ENCODE measurements around the gene TNPO2.
"Not testable (repeated sequence)": the region's sequence is repeated elsewhere in the genome, so short reads cannot be mapped to it uniquely, and the experiment has no call there.

TNPO2 gene

DNA sequence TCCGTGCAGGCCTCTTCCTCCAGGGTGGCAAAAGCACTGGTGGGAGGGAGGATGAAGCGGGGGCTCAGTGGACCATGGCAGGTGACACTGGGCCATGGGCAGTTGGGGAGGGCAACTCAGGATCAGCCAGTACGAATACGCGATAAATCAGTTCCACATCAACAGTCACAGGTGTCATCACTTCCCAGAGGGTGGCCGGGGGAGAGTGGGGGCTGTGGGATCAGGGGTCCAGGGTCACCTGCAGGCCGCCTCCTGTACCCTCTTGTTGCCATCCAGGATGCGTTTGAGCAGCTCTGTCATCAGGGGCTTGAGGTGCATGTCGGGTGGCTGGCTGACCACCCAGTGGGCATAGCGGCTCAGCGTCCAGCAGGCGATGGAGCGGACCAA lies 17.4 kb downstream of the TNPO2 start:
- no peak for DNase-seq (ENCODE audit: extremely low read depth, low read depth)
- TF ChIP-seq, protein P1, sequence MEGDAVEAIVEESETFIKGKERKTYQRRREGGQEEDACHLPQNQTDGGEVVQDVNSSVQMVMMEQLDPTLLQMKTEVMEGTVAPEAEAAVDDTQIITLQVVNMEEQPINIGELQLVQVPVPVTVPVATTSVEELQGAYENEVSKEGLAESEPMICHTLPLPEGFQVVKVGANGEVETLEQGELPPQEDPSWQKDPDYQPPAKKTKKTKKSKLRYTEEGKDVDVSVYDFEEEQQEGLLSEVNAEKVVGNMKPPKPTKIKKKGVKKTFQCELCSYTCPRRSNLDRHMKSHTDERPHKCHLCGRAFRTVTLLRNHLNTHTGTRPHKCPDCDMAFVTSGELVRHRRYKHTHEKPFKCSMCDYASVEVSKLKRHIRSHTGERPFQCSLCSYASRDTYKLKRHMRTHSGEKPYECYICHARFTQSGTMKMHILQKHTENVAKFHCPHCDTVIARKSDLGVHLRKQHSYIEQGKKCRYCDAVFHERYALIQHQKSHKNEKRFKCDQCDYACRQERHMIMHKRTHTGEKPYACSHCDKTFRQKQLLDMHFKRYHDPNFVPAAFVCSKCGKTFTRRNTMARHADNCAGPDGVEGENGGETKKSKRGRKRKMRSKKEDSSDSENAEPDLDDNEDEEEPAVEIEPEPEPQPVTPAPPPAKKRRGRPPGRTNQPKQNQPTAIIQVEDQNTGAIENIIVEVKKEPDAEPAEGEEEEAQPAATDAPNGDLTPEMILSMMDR (IDR thresholded peaks at IDR 0.05; ENCODE audit: low read depth, low read length, missing control alignments), result no peak
- no peak overlapping the region for H3K4me3 ChIP-seq (replicated peaks; ENCODE audit: low read depth, low read length)

DNA sequence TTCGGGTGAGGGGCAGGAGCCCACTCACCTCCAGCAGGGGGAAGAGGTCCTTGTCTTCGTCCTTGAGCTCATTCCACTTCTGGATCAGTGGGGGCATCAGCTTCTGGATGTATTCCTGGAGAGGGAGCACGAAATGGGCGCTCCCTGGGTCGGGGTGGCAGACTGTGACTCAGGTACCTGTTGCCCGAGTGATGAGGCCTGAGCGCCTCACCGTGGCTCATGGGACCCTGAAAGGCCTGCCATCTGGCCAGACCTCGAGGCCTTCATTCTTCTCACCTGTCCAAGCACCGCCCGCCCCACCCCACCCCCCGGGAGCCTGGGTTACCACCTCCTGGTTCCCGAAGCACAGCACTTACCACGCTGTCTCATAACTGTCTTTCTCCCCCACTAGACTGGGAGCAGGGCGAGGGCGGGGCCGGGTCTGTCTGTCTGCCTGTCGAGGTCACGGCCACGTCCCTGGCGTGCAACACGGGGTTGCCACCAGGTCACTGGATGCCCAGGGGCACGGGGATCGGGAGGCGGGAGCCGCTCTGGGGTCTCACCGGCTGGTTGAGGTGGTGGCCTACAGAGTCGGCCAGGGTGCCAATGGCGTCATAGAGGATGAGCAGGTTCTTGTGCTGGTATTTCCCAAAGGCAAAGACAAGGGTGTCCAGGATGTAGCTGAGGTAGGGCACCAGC lies 17.9 kb downstream of the TNPO2 start:
- DNase-seq (ENCODE audit: extremely low read depth, low read depth), result no peak
- H3K4me3 ChIP-seq (replicated peaks; ENCODE audit: low read depth, low read length), result no peak overlapping the region
- TF ChIP-seq, protein P1 (IDR thresholded peaks at IDR 0.05; ENCODE audit: low read depth, low read length, missing control alignments), result no peak

GRCh38 chr19:12705169-12705568 lies 18.6 kb downstream of the TNPO2 start:
- no peak for DNase-seq (ENCODE audit: extremely low read depth, low read depth)
- TF ChIP-seq, protein P1 (IDR thresholded peaks at IDR 0.05; ENCODE audit: low read depth, low read length, missing control alignments), result no peak

DNA sequence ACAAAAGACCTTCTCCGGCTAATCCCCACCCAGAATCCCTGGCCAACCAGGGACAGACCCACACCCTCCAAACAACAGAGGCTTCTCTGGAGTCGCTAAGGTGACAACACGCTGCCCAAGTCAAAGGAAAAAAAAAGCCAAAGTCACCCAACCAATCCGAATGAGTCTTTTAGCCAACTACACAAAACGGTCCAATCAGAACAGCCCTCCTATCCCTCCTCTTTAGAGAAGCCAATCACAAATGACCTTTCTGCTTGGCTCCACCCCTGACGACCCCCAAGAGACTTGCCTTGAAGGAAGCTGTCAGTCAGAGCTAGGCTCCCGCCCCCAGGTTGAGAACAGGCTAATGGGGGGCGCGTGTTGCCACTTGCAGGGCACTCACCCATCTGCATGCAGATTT lies 20.7 kb downstream of the TNPO2 start:
- no peak for DNase-seq (ENCODE audit: extremely low read depth, low read depth)
- TF ChIP-seq, protein P1 (IDR thresholded peaks at IDR 0.05; ENCODE audit: low read depth, low read length, missing control alignments), result no peak
- H3K4me3 ChIP-seq (replicated peaks; ENCODE audit: low read depth, low read length), result no peak overlapping the region

More at GRCh38 chr19:12705169-12705568, 18.6 kb downstream of the TNPO2 start:
- no peak overlapping the region for H3K4me3 ChIP-seq (replicated peaks; ENCODE audit: low read depth, low read length)

DNA sequence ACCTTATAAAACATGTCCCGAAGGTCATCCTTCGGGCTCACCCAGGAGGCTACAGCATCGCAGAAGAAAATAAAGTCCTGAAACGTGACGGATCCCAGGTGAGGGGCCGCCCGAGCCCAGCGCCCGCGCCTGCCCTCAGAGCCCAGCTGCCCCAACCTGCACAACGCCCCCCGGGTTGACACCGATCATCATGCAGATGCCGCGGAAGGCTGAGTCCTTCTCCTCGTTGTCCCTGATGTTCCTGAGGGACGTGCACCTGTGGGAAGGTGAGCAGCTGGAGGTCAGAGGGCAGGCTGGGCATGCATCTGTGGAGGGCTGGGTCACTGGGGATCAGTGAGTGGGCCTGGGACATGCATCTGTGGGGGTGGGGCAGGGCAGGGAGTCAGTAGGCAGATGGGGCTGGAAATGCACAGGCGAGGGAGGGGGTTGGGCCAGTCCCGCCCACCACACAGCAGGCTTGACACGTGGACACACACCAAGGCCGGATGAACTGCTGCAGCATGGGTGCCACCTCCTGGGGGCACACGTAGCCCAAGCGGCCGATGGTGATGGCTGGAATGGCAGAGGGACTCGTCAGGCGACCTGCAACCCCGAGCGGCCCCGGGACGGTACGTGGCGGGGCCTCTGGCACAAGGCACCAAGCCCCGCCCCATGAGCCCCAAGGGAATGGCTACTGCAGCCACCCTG lies 22.0 kb downstream of the TNPO2 start:
- DNase-seq (ENCODE audit: extremely low read depth, low read depth), result no peak
- TF ChIP-seq, protein P1 (IDR thresholded peaks at IDR 0.05; ENCODE audit: low read depth, low read length, missing control alignments), result no peak
- H3K4me3 ChIP-seq (replicated peaks; ENCODE audit: low read depth, low read length), result no peak overlapping the region

DNA sequence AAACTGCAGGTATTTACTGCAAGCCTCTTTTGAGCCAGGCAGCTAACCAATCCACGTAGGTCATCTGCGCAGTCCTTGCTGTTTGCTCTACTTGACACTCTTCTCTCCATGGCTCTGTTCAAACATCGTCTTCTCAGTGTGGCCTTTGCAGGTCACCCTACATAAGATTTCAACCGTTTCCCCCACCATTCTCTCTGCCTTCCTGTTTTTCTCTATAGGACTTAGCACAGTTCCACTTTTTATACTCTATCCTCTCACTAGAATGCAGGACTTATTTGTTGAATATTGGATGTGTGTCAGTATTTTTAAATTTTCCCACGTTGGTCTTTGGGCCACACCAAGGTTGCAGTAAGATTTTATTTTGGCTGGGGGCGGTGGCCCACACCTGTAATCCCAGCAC lies 25.6 kb downstream of the TNPO2 start:
- no peak for DNase-seq (ENCODE audit: extremely low read depth, low read depth)
- TF ChIP-seq, protein P1 (IDR thresholded peaks at IDR 0.05; ENCODE audit: low read depth, low read length, missing control alignments), result no peak
- no peak overlapping the region for H3K4me3 ChIP-seq (replicated peaks; ENCODE audit: low read depth, low read length)

DNA sequence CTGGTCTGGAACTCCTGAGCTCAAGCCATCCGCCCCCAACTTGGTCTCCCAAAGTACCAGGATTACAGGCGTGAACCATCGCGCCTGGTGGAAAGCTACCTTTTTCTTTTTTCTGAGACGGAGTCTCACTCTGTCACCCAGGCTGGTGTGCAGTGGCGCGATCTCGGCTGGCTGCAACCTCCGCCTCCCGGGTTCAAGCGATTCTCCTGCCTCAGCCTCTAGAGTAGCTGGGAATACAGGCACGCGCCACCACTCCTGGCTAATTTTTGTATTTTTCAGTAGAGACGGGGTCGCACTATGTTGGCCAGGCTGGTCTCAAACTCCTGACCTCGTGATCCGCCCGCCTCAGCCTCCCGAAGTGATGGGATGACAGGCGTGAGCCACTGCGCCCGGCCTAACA lies 26.3 kb downstream of the TNPO2 start:
- H3K4me3 ChIP-seq (replicated peaks; ENCODE audit: low read depth, low read length), result peak overlapping the region; percentile 84
- DNase-seq (ENCODE audit: extremely low read depth, low read depth), result not testable (repeated sequence)
